CD4-positive, CD25-positive, alpha-beta regulatory T cell (primary cell): ENCODE data around the gene WDR27. TPM values are rescaled to one million over a fixed set of nuclear protein-coding genes. Genes with fewer than 3 reads are reported as not detected.

ENCODE experiments used
- ATAC-seq, 2 donors: fragments of 150-1000 bp; cut with Tn5 transposase; one replicate each; pipeline ENCODE4 v1.10.0; 2021; ENCODE audit warnings: low read depth in 2 of 2, moderate number of reproducible peaks in 2 of 2, moderate library complexity in 1 of 2
- DNase-seq, 3 donors: peaks; one replicate each; pipeline versions ENCODE4 v3.0.0 to v3.0.0-alpha.2; 2012 to 2022; ENCODE audit warnings: mixed read lengths in 1 of 3
- H3K27ac ChIP-seq: one replicate; pipeline ENCODE4 v1.7.0; 2013; ENCODE audit warnings: mild to moderate bottlenecking, low read length; ENCODE audit not compliant: insufficient read depth, poor library complexity, severe bottlenecking
- H3K27me3 ChIP-seq: one replicate; pipeline ENCODE4 v1.7.0; 2013; ENCODE audit warnings: low read length; ENCODE audit not compliant: control insufficient read depth, insufficient read depth
- H3K36me3 ChIP-seq: one replicate; pipeline ENCODE4 v1.7.0; 2013; ENCODE audit warnings: mild to moderate bottlenecking, low read length, moderate library complexity; ENCODE audit not compliant: control insufficient read depth, insufficient read depth
- H3K4me1 ChIP-seq: 2 replicates; pipeline ENCODE4 v1.7.0; 2013; ENCODE audit warnings: mild to moderate bottlenecking, low read length; ENCODE audit not compliant: insufficient read depth, control insufficient read depth, poor library complexity, severe bottlenecking
- H3K4me3 ChIP-seq: one replicate; pipeline ENCODE4 v1.7.0; 2013; ENCODE audit warnings: low read depth, mild to moderate bottlenecking, low read length, moderate library complexity
- H3K9me3 ChIP-seq, 2 experiments: 1 replicate in 1 of 2; 2 replicates in 1 of 2; pipeline ENCODE4 v1.7.0; 2013; ENCODE audit warnings: low read length in 2 of 2, mild to moderate bottlenecking in 1 of 2, moderate library complexity in 1 of 2; ENCODE audit not compliant: control insufficient read depth in 2 of 2
- H3K27ac Mint-ChIP-seq, 3 donors: one replicate each; pipeline ENCODE4 v1.8.0; 2020 to 2022; ENCODE audit warnings: mild to moderate bottlenecking in 3 of 3, mixed read lengths in 3 of 3, moderate library complexity in 2 of 3
- H3K27me3 Mint-ChIP-seq: one replicate; pipeline ENCODE4 v1.8.0; 2022; ENCODE audit warnings: mild to moderate bottlenecking, mixed read lengths
- H3K36me3 Mint-ChIP-seq: one replicate; pipeline ENCODE4 v1.8.0; 2020; ENCODE audit warnings: mixed read lengths
- H3K4me1 Mint-ChIP-seq, 4 donors: one replicate each; pipeline ENCODE4 v1.8.0; 2020 to 2022; ENCODE audit warnings: mixed read lengths in 4 of 4, mild to moderate bottlenecking in 1 of 4
- H3K4me3 Mint-ChIP-seq, 4 donors: one replicate each; pipeline ENCODE4 v1.8.0; 2020 to 2022; ENCODE audit warnings: mild to moderate bottlenecking in 4 of 4, mixed read lengths in 4 of 4, moderate library complexity in 3 of 4
- H3K9me3 Mint-ChIP-seq, 7 donors: one replicate each; pipeline ENCODE4 v1.8.0; 2020 to 2022; ENCODE audit warnings: mixed read lengths in 7 of 7, mild to moderate bottlenecking in 3 of 7, moderate library complexity in 2 of 7
- polyA plus RNA-seq, 4 donors: library from polyadenylated mRNA; unstranded; fragments of 300-500 nt; fragmentation: Illumina TruSeq; gene quantifications; one replicate each; pipeline ENCODE4 v1.2.3, GENCODE V29; 2021
- total RNA-seq: library from RNA; stranded (reverse); gene quantifications from one replicate; pipeline ENCODE4 v1.2.3, GENCODE V29; 2022

WDR27 gene
- total and polyA plus RNA-seq, 5 donors from 2014 or later = 3.7 to 30.7 (median 5.1) TPM

DNA sequence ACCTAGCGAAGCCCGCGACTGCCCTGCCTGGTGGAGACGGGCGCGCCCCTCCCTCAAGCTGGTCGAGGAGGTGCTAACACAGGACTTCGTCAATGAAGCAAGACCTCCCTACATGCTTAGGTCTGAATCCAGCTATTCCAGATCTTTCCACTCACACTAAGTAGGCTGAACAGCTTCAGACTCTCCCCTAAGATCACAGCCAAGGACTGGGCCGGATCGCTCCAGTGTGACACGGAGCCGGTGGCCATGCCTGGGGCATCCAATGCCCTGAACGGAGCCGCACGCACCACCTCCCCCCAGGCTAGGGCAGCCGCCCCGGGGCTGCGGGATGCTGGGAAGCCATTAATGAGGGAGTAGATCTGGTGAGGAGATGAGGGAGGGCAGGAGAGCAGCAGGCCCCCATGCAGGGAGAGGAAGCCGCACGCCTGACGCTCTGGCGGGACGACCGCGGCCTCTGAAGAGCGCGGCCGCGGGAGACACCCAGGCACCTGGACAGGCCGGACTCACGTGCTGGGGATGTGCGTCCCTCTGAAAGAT lies 200.0 kb downstream of the WDR27 start:
- Histone ChIP-seq H3K27ac (no peak overlapping the region), H3K4me1 (no peaks in the 10 kb centered on the region), H3K4me3 (no peak overlapping the region), H3K9me3 (no peaks in the 10 kb centered on the region), H3K27me3 (no peaks in the 10 kb centered on the region), H3K36me3 (no peaks in the 10 kb centered on the region)
- H3K9me3 Mint-ChIP-seq = no peaks in the 10 kb centered on the region
- no peak for ATAC-seq
- no peak overlapping the region for H3K4me3 Mint-ChIP-seq
- H3K36me3 Mint-ChIP-seq = no peaks in the 10 kb centered on the region
- H3K27me3 Mint-ChIP-seq = peaks cover 14% of the 10 kb centered on the region
- no peak overlapping the region for H3K27ac Mint-ChIP-seq
- no peaks in the 10 kb centered on the region for H3K4me1 Mint-ChIP-seq
- no peak for DNase-seq

DNA sequence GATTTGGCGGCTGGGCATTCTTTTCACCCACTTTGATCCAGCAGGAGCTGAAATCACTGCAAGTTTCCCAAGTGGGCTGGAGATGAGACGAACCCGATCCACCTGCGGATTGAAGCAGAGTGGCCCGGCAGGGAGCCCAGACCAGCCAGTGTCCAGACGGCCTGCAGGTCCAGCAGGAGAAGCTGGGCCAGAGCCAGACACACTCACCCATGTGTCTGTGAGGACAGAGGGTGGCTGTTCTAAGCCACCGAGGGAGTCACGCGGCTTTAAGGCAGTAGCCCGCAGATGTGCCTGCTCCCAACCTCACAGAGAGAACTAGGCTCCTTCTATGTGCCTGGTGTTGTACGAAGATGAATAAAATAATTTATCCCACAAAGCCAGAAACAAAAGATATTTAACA lies 200.7 kb downstream of the WDR27 start:
- H3K9me3 Mint-ChIP-seq = no peaks in the 10 kb centered on the region
- H3K27me3 Mint-ChIP-seq = peaks cover 14% of the 10 kb centered on the region

DNA sequence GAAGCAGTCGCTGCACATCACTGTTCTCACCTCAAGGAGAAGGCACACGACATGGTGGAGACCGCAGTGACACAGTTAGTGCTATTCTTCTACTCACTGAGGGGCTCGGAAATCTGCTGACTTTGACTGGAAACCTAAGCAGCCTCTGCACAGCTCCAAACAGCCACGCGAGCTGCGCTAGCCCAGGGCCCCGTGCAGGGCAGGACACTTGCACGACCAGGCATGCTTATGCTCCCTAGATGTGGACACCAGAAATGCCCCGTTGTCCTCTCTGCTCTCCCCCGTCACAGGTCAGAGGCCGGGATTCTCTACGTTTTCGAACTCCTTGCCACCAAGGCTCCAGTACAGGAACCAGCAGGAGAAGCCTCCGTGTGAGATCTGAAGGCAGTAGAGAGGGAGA lies 201.1 kb downstream of the WDR27 start:
- Histone ChIP-seq H3K4me3 (no peak overlapping the region), H3K9me3 (no peaks in the 10 kb centered on the region), H3K36me3 (no peaks in the 10 kb centered on the region), H3K4me1 (no peaks in the 10 kb centered on the region), H3K27ac (no peak overlapping the region), H3K27me3 (no peaks in the 10 kb centered on the region)
- Mint-ChIP-seq H3K36me3 (no peaks in the 10 kb centered on the region), H3K9me3 (no peaks in the 10 kb centered on the region), H3K4me1 (no peaks in the 10 kb centered on the region), H3K4me3 (no peak overlapping the region), H3K27me3 (peaks cover 14% of the 10 kb centered on the region), H3K27ac (no peak overlapping the region)
- DNase-seq (no peak), ATAC-seq (no peak)

More for the DNA sequence above, 200.7 kb downstream of the WDR27 start:
- no peak overlapping the region for H3K27ac ChIP-seq
- Mint-ChIP-seq H3K4me1 (no peaks in the 10 kb centered on the region), H3K4me3 (no peak overlapping the region), H3K27ac (no peak overlapping the region), H3K36me3 (no peaks in the 10 kb centered on the region)
- ATAC-seq = no peak
- H3K4me3 ChIP-seq = no peak overlapping the region
- H3K9me3 ChIP-seq = no peaks in the 10 kb centered on the region
- no peaks in the 10 kb centered on the region for H3K36me3 ChIP-seq
- no peaks in the 10 kb centered on the region for H3K4me1 ChIP-seq
- no peaks in the 10 kb centered on the region for H3K27me3 ChIP-seq
- DNase-seq = no peak

DNA sequence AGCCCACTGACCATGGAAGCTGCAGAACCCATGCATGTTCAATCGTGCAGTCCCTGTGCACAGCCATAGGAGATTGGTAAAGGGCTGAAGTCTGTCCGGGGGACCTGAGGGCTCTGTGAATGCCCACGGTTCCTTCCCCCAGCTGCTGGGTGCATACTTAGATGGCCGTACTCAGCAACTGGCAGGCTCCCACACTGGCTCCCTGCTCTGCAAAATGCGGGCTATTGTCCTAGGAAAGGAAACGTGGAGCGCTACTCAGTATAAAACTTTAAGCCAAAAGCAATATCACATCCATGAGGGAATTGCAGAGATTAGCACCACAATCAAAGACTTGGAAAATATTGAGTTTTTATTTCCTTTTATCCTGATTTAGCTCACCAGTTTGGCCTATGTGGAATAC lies 202.0 kb downstream of the WDR27 start:
- Histone ChIP-seq H3K27me3 (no peaks in the 10 kb centered on the region), H3K4me1 (no peaks in the 10 kb centered on the region), H3K9me3 (no peaks in the 10 kb centered on the region), H3K4me3 (no peak overlapping the region), H3K27ac (no peak overlapping the region), H3K36me3 (no peaks in the 10 kb centered on the region)
- no peak overlapping the region for H3K4me3 Mint-ChIP-seq
- ATAC-seq (no peak), DNase-seq (no peak)
- no peaks in the 10 kb centered on the region for H3K9me3 Mint-ChIP-seq
- H3K27me3 Mint-ChIP-seq = peaks cover 19% of the 10 kb centered on the region
- H3K36me3 Mint-ChIP-seq = no peaks in the 10 kb centered on the region
- H3K4me1 Mint-ChIP-seq = no peaks in the 10 kb centered on the region
- peak overlapping the region in 1 of 3 donors; percentile 12 for H3K27ac Mint-ChIP-seq

DNA sequence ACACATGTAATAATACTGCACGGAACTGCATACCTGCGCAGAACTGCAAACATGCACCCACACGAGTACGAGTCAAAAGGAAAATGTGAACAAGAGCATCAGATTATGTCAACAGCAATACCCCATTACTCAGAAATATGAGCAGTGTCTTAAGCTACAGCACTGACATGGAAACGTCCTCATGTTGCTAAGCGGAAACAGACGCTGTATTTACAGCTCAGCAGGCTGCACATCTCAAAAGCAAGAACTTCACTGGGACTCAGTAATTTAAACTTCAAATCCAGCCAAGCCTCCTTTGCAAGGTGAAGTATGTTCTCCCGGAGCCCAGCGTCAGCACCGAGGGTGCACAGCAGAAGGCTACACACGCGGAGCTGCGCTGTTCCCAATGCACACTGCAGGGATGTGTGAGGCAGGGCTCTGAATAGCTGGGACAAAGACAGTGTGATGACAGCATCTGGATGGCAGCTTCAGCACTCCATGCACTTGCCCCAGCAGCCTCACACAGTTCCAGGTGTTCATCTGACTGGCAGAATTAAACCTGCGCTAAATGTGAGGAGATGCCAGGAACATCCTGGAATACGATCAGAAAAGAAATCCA lies 202.8 kb downstream of the WDR27 start:
- H3K4me1 ChIP-seq = no peaks in the 10 kb centered on the region
- Mint-ChIP-seq H3K4me3 (no peak overlapping the region), H3K9me3 (no peaks in the 10 kb centered on the region), H3K27me3 (peaks cover 19% of the 10 kb centered on the region), H3K36me3 (no peaks in the 10 kb centered on the region), H3K4me1 (no peaks in the 10 kb centered on the region), H3K27ac (no peak overlapping the region)
- H3K27ac ChIP-seq = no peak overlapping the region
- H3K27me3 ChIP-seq = no peaks in the 10 kb centered on the region
- no peak overlapping the region for H3K4me3 ChIP-seq
- ATAC-seq (no peak), DNase-seq (no peak)
- H3K9me3 ChIP-seq = no peaks in the 10 kb centered on the region
- H3K36me3 ChIP-seq = no peaks in the 10 kb centered on the region

DNA sequence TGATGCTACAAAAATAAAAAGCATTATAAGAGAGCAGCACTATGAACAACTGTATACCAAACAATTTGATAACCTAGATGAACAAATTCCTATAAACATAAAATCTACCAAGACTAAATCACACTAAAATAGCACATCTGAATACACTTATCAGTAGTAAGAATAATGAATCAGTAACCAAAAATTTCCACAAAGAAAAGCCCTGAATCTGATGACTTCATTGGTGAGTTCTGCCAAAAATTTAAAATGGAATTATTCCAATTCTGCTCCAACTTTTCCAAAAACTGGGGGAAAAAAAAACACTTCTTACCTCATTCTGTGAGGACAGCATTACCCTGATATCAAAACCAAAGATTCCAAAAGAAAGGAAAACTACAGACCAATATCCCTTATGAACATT lies 206.2 kb downstream of the WDR27 start:
- Histone ChIP-seq H3K36me3 (no peaks in the 10 kb centered on the region), H3K4me1 (no peaks in the 10 kb centered on the region), H3K4me3 (no peak overlapping the region), H3K9me3 (no peaks in the 10 kb centered on the region), H3K27ac (no peak overlapping the region), H3K27me3 (no peaks in the 10 kb centered on the region)
- Mint-ChIP-seq H3K27me3 (peaks cover 19% of the 10 kb centered on the region), H3K9me3 (no peaks in the 10 kb centered on the region), H3K4me1 (no peaks in the 10 kb centered on the region), H3K36me3 (no peaks in the 10 kb centered on the region), H3K27ac (no peak overlapping the region), H3K4me3 (no peak overlapping the region)
- DNase-seq = no peak
- no peak for ATAC-seq

DNA sequence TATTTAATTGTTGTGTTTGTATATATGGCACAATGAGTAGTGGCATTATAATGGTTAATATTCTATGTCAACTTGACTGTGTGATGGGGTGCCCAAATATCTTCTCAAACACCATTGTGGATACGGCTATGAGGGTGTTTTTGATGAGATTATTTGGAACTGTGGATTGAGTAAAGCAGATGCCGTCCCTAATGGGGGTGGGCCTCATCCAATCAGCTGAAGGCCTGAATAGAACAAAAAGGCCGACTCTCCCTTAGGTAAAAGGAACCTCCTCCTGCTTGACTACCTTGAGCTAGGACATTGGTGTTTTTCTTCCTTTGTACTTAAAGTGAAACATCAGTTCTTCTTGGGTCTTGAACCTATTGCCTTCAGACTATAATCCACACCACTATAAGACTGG lies 207.8 kb downstream of the WDR27 start:
- Histone ChIP-seq H3K4me1 (no peaks in the 10 kb centered on the region), H3K27ac (no peak overlapping the region), H3K27me3 (no peaks in the 10 kb centered on the region), H3K4me3 (no peak overlapping the region), H3K9me3 (no peaks in the 10 kb centered on the region), H3K36me3 (no peaks in the 10 kb centered on the region)
- ATAC-seq (no peak), DNase-seq (no peak)
- no peaks in the 10 kb centered on the region for H3K9me3 Mint-ChIP-seq
- no peak overlapping the region for H3K4me3 Mint-ChIP-seq
- H3K27ac Mint-ChIP-seq = no peak overlapping the region
- peaks cover 19% of the 10 kb centered on the region for H3K27me3 Mint-ChIP-seq
- no peaks in the 10 kb centered on the region for H3K36me3 Mint-ChIP-seq
- H3K4me1 Mint-ChIP-seq = no peaks in the 10 kb centered on the region

DNA sequence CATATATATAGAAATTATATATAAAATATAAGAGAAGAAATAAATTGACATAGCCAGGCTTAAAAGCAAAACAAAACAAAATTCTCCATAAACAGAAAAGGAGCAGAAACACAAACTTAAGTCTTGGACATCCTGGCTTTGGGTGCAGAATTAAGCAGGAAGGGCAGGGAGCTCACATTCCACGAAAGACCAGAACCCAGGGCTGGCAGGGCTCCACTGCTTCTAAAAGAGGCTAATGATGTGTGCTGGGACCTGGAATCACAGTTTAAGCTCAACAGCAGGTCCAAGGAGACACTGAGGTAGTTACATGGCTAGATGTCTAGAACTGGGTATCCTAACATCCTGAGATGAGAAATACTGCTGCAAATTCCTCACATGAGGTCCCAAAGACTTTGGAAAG lies 210.3 kb downstream of the WDR27 start:
- H3K9me3 Mint-ChIP-seq = peaks cover 0 to 2% (median 0%) of the 10 kb centered on the region in 7 donors
- no peak for ATAC-seq
- peak overlapping the region in 1 of 3 donors; percentile 40 for H3K27ac Mint-ChIP-seq

More for the DNA sequence above, 210.3 kb downstream of the WDR27 start:
- Histone ChIP-seq H3K4me1 (no peaks in the 10 kb centered on the region), H3K36me3 (no peaks in the 10 kb centered on the region), H3K27ac (no peak overlapping the region), H3K9me3 (no peaks in the 10 kb centered on the region), H3K27me3 (no peaks in the 10 kb centered on the region), H3K4me3 (no peak overlapping the region)
- no peak overlapping the region for H3K4me3 Mint-ChIP-seq
- no peaks in the 10 kb centered on the region for H3K36me3 Mint-ChIP-seq
- no peak for DNase-seq
- H3K27me3 Mint-ChIP-seq = peaks cover 5% of the 10 kb centered on the region
- no peaks in the 10 kb centered on the region for H3K4me1 Mint-ChIP-seq
